RCC 7860 (cell line): ENCODE results near the gene HMGN1.
"Not testable (repeated sequence)": the region's sequence is repeated elsewhere in the genome, so short reads cannot be mapped to it uniquely, and the experiment has no call there.

Experiments
- DNase-seq: peaks from one replicate; pipeline ENCODE4 v3.0.0-alpha.2; 2015; ENCODE audit warnings: low spot score
- FAIRE-seq: peaks from 2 replicates; lab custom pipeline; 2012; peaks lifted over from hg19 to GRCh38; lab: Jason Lieb, UNC

HMGN1 gene

GRCh38 chr21:39348355-39349210 is at the start of gene HMGN1:
TSS of gene HMGN1 (minus strand) at chr21:39349088. CDS start at chr21:39348917, 171 bp downstream.
- DNase-seq (peak; percentile 75), FAIRE-seq (no peak)

- FAIRE-seq: no peak
- no peak for DNase-seq
These were observed 48.9 kb upstream of the HMGN1 start for GRCh38 chr21:39397646-39398385.

GRCh38 chr21:39392981-39393380 is 44.1 kb upstream of the HMGN1 start:
- no peak for FAIRE-seq

GRCh38 chr21:39390212-39390765 is 41.4 kb upstream of the HMGN1 start:
- DNase-seq: no peak
- FAIRE-seq: no peak

More at GRCh38 chr21:39392981-39393380, 44.1 kb upstream of the HMGN1 start:
- no peak for DNase-seq

- DNase-seq (no peak), FAIRE-seq (no peak)
These were observed 39.9 kb upstream of the HMGN1 start for GRCh38 chr21:39388811-39389155.

- FAIRE-seq: no peak
These were observed 39.3 kb upstream of the HMGN1 start for GRCh38 chr21:39388038-39388810.

GRCh38 chr21:39387461-39388037 is 38.7 kb upstream of the HMGN1 start:
- DNase-seq (peak; percentile 77), FAIRE-seq (no peak)

More at GRCh38 chr21:39388038-39388810, 39.3 kb upstream of the HMGN1 start:
- DNase-seq: peak; percentile 63

- FAIRE-seq (no peak), DNase-seq (no peak)
These were observed 38.0 kb upstream of the HMGN1 start for GRCh38 chr21:39386899-39387298.

GRCh38 chr21:39386194-39386593 is 37.3 kb upstream of the HMGN1 start:
- DNase-seq (peak; percentile 40), FAIRE-seq (no peak)

- DNase-seq (peak; percentile 49), FAIRE-seq (no peak)
These were observed 36.6 kb upstream of the HMGN1 start for GRCh38 chr21:39385299-39386145.

GRCh38 chr21:39384674-39385298 is 35.9 kb upstream of the HMGN1 start:
- FAIRE-seq (no peak), DNase-seq (peak; percentile 54)

- FAIRE-seq, DNase-seq: not testable (repeated sequence)
These were observed 33.2 kb upstream of the HMGN1 start for GRCh38 chr21:39382096-39382495.

- DNase-seq: no peak
These were observed 32.1 kb upstream of the HMGN1 start for GRCh38 chr21:39381009-39381408.

GRCh38 chr21:39379986-39380891 is 31.4 kb upstream of the HMGN1 start:
- DNase-seq: peak; percentile 95
- peak; percentile 11 for FAIRE-seq

More at GRCh38 chr21:39381009-39381408, 32.1 kb upstream of the HMGN1 start:
- no peak for FAIRE-seq

GRCh38 chr21:39377444-39378050 is 28.7 kb upstream of the HMGN1 start:
- no peak for FAIRE-seq
- no peak for DNase-seq

- DNase-seq: no peak
- FAIRE-seq: no peak
These were observed 26.6 kb upstream of the HMGN1 start for GRCh38 chr21:39375446-39375845.

GRCh38 chr21:39374046-39374445 is 25.2 kb upstream of the HMGN1 start:
- no peak for DNase-seq
- FAIRE-seq: no peak

- FAIRE-seq: no peak
- no peak for DNase-seq
These were observed 24.7 kb upstream of the HMGN1 start for GRCh38 chr21:39373634-39374033.
